SK-N-SH treated with all-trans-retinoic acid at 6 μM for 48 hours (cell line): ENCODE measurements around the gene HMCN2.

Source experiments
- ATAC-seq: fragments of 200-7000 bp; cut with Tn5 transposase; 3 replicates; pipeline ENCODE4 v1.9.1; 2020; ENCODE audit warnings: mild to moderate bottlenecking, moderate library complexity
- ARNTL ChIP-seq: fragments of 450-650 bp; formaldehyde crosslinking; IDR thresholded peaks from 2 replicates; pipeline ENCODE4 v1.5.0; 2020; ENCODE audit warnings: low read depth, mild to moderate bottlenecking, moderate library complexity, borderline replicate concordance
- BACH2 ChIP-seq: fragments of 250-450 bp; sonication (Bioruptor Pico); IDR thresholded peaks from 2 replicates; pipeline ENCODE4 v1.9.0; 2021; ENCODE audit warnings: mild to moderate bottlenecking, borderline replicate concordance
- CREB5 ChIP-seq: fragments of 250-450 bp; sonication (Bioruptor Pico); IDR thresholded peaks from 2 replicates; pipeline ENCODE4 v1.5.1; 2020; ENCODE audit warnings: low read depth, mild to moderate bottlenecking, moderate library complexity
- CSDC2 ChIP-seq: fragments of 250-450 bp; sonication (Bioruptor Pico); IDR thresholded peaks from 2 replicates; pipeline ENCODE4 v1.5.0; 2020; ENCODE audit warnings: mild to moderate bottlenecking, moderate library complexity
- CSRNP3 ChIP-seq: fragments of 250-450 bp; sonication (Bioruptor Pico); IDR thresholded peaks from 2 replicates; pipeline ENCODE4 v1.5.1; 2021; ENCODE audit warnings: mild to moderate bottlenecking, moderate library complexity
- ESRRG ChIP-seq: fragments of 250-450 bp; sonication (Bioruptor Pico); IDR thresholded peaks from 2 replicates; pipeline ENCODE4 v1.6.1; 2021; ENCODE audit warnings: mild to moderate bottlenecking
- GLIS3 ChIP-seq: fragments of 250-450 bp; sonication (Bioruptor Pico); IDR thresholded peaks from 2 replicates; pipeline ENCODE4 v1.5.0; 2020; ENCODE audit warnings: mild to moderate bottlenecking, moderate library complexity
- ISL1 ChIP-seq: fragments of 250-450 bp; sonication (Bioruptor Pico); IDR thresholded peaks from 2 replicates; pipeline ENCODE4 v2.1.2; 2022; ENCODE audit warnings: mild to moderate bottlenecking, moderate library complexity
- OSR1 ChIP-seq: fragments of 250-450 bp; sonication (Bioruptor Pico); IDR thresholded peaks from 2 replicates; pipeline ENCODE4 v1.8.0; 2022; ENCODE audit warnings: moderate library complexity, mild to moderate bottlenecking, inconsistent platforms
- PATZ1 ChIP-seq: fragments of 250-450 bp; sonication (Bioruptor Pico); IDR thresholded peaks from 2 replicates; pipeline ENCODE4 v1.8.0; 2020; ENCODE audit warnings: mild to moderate bottlenecking, moderate library complexity, borderline replicate concordance
- POU6F1 ChIP-seq: fragments of 250-450 bp; sonication (Bioruptor Pico); IDR thresholded peaks from 2 replicates; pipeline ENCODE4 v1.8.0; 2021; ENCODE audit warnings: low read depth, mild to moderate bottlenecking, moderate library complexity, borderline replicate concordance
- PPARA ChIP-seq: fragments of 250-450 bp; sonication (Bioruptor Pico); IDR thresholded peaks from 2 replicates; pipeline ENCODE4 v1.5.0; 2020; ENCODE audit warnings: mild to moderate bottlenecking, borderline replicate concordance
- RARB ChIP-seq: fragments of 250-450 bp; sonication (Bioruptor Pico); IDR thresholded peaks from 2 replicates; pipeline ENCODE4 v1.8.0; 2021; ENCODE audit warnings: mild to moderate bottlenecking, moderate library complexity
- SNAI2 ChIP-seq: fragments of 250-450 bp; sonication (Bioruptor Pico); IDR thresholded peaks from 2 replicates; pipeline ENCODE4 v1.5.0; 2020; ENCODE audit warnings: mild to moderate bottlenecking, moderate library complexity
- TCF4 ChIP-seq: fragments of 250-450 bp; sonication (Bioruptor Pico); IDR thresholded peaks from 2 replicates; pipeline ENCODE4 v1.8.0; 2021; ENCODE audit warnings: mild to moderate bottlenecking, moderate library complexity, borderline replicate concordance
- TOX ChIP-seq: fragments of 250-450 bp; sonication (Bioruptor Pico); IDR thresholded peaks from 2 replicates; pipeline ENCODE4 v1.8.0; 2021; ENCODE audit warnings: mild to moderate bottlenecking, moderate library complexity, borderline replicate concordance
- TSHZ2 ChIP-seq: fragments of 250-450 bp; sonication (Bioruptor Pico); IDR thresholded peaks from 2 replicates; pipeline ENCODE4 v1.5.0; 2020; ENCODE audit warnings: mild to moderate bottlenecking, moderate library complexity
- ZC3H10 ChIP-seq: fragments of 250-450 bp; sonication (Bioruptor Pico); IDR thresholded peaks from 2 replicates; pipeline ENCODE4 v1.5.1; 2021; ENCODE audit warnings: mild to moderate bottlenecking, moderate library complexity
- ZFP30 ChIP-seq: fragments of 450-650 bp; formaldehyde crosslinking; IDR thresholded peaks from 2 replicates; pipeline ENCODE4 v1.5.0; 2022; ENCODE audit warnings: mild to moderate bottlenecking, moderate library complexity
- ZNF565 ChIP-seq: fragments of 450-650 bp; formaldehyde crosslinking; conservative IDR thresholded peaks from 2 replicates; pipeline ENCODE4 v1.5.0; 2020; ENCODE audit warnings: low read depth, mild to moderate bottlenecking, moderate library complexity
- ZNF70 ChIP-seq: fragments of 450-650 bp; formaldehyde crosslinking; IDR thresholded peaks from 2 replicates; pipeline ENCODE4 v1.5.0; 2020; ENCODE audit warnings: mild to moderate bottlenecking, moderate library complexity

The HMCN2 gene

GRCh38 chr9:130319300-130319699 lies 53.7 kb downstream of the HMCN2 start:
- TF ChIP-seq ZFP30 (CRISPR knock-in tag), result no peak
- no peak for TF ChIP-seq OSR1 (CRISPR knock-in tag)
- no peak for TF ChIP-seq ZNF70 (CRISPR knock-in tag)
- TF ChIP-seq BACH2 (CRISPR knock-in tag), result no peak
- TF ChIP-seq ARNTL (CRISPR knock-in tag), result no peak
- no peak for TF ChIP-seq ZNF565 (CRISPR knock-in tag)
- no peak for TF ChIP-seq PPARA (CRISPR knock-in tag)
- no peak for TF ChIP-seq SNAI2 (CRISPR knock-in tag)
- TF ChIP-seq TSHZ2 (CRISPR knock-in tag), result no peak
- TF ChIP-seq ESRRG (CRISPR knock-in tag), result no peak
- TF ChIP-seq GLIS3 (CRISPR knock-in tag), result no peak
- TF ChIP-seq RARB, result no peak
- TF ChIP-seq PATZ1 (CRISPR knock-in tag), result no peak
- no peak for TF ChIP-seq POU6F1 (CRISPR knock-in tag)
- no peak for TF ChIP-seq ZC3H10 (CRISPR knock-in tag)
- TF ChIP-seq CREB5 (CRISPR knock-in tag), result no peak
- no peak for TF ChIP-seq TCF4 (CRISPR knock-in tag)
- TF ChIP-seq ISL1 (CRISPR knock-in tag), result no peak
- no peak for ATAC-seq

- TF ChIP-seq ESRRG (CRISPR knock-in tag) (no peak), TOX (no peak), CSRNP3 (CRISPR knock-in tag) (no peak)
- ATAC-seq, result no peak
These were observed 54.6 kb downstream of the HMCN2 start for GRCh38 chr9:130319944-130320712.

GRCh38 chr9:130320723-130321481 lies 55.3 kb downstream of the HMCN2 start:
- ATAC-seq, result no peak
- TF ChIP-seq ARNTL (CRISPR knock-in tag), result no peak
- TF ChIP-seq ISL1 (CRISPR knock-in tag), result no peak
- TF ChIP-seq ESRRG (CRISPR knock-in tag), result no peak
- TF ChIP-seq CREB5 (CRISPR knock-in tag), result no peak
- no peak for TF ChIP-seq PATZ1 (CRISPR knock-in tag)
- no peak for TF ChIP-seq CSDC2 (CRISPR knock-in tag)
- TF ChIP-seq ZNF565 (CRISPR knock-in tag), result no peak
- no peak for TF ChIP-seq ZNF70 (CRISPR knock-in tag)
